AG08396 (cell line): Measurements from ENCODE around the gene CST7.
"Not testable (repeated sequence)": the region's sequence is repeated elsewhere in the genome, so short reads cannot be mapped to it uniquely, and the experiment has no call there.

ENCODE experiments used
- DNase-seq: peaks from one replicate; pipeline ENCODE4 v3.0.0; 2012; ENCODE audit warnings: low spot score, mixed read lengths

The CST7 gene

GRCh38 chr20:24929867-24930723 lies 19.0 kb upstream of the CST7 start:
- not testable (repeated sequence) for DNase-seq

- DNase-seq = not testable (repeated sequence)
These were observed 18.1 kb upstream of the CST7 start for GRCh38 chr20:24930724-24931688.

GRCh38 chr20:24931893-24932292 lies 17.2 kb upstream of the CST7 start:
- DNase-seq = not testable (repeated sequence)

- DNase-seq = no peak
These were observed 15.7 kb upstream of the CST7 start for GRCh38 chr20:24933266-24933908.

GRCh38 chr20:24934101-24934661 lies 14.9 kb upstream of the CST7 start:
- no peak for DNase-seq

GRCh38 chr20:24934716-24935115 lies 14.4 kb upstream of the CST7 start:
- no peak for DNase-seq

GRCh38 chr20:24935140-24935539 lies 13.9 kb upstream of the CST7 start:
- DNase-seq = no peak

- DNase-seq = no peak
These were observed 13.1 kb upstream of the CST7 start for GRCh38 chr20:24935766-24936525.

- no peak for DNase-seq
These were observed 12.3 kb upstream of the CST7 start for GRCh38 chr20:24936526-24937407.

- no peak for DNase-seq
These were observed 11.5 kb upstream of the CST7 start for GRCh38 chr20:24937579-24937978.

GRCh38 chr20:24938498-24938897 lies 10.6 kb upstream of the CST7 start:
- DNase-seq = no peak

GRCh38 chr20:24939036-24939435 lies 10.0 kb upstream of the CST7 start:
- DNase-seq = no peak

- DNase-seq = no peak
These were observed 6.4 kb upstream of the CST7 start for GRCh38 chr20:24942679-24943078.

- DNase-seq = no peak
These were observed 5.9 kb upstream of the CST7 start for GRCh38 chr20:24943196-24943595.

- DNase-seq = no peak
These were observed 5.3 kb upstream of the CST7 start for GRCh38 chr20:24943731-24944130.

- DNase-seq = not testable (repeated sequence)
These were observed 2.7 kb upstream of the CST7 start for GRCh38 chr20:24946376-24946775.

GRCh38 chr20:24948396-24948938 lies 602 bp upstream of the CST7 start:
- not testable (repeated sequence) for DNase-seq

- DNase-seq = no peak
These were observed 673 bp downstream of the CST7 start for GRCh38 chr20:24949756-24950127.

GRCh38 chr20:24950128-24950835 lies 1.2 kb downstream of the CST7 start:
- DNase-seq = no peak
